IMR-90 (cell line): ENCODE results near the gene CD2AP. TPM values are rescaled to one million over a fixed set of nuclear protein-coding genes. Genes with fewer than 3 reads are reported as not detected.

Experiments used
- ATAC-seq: fragments of 200-7000 bp; cut with Tn5 transposase; 2 replicates; pipeline ENCODE4 v1.9.1; 2020; ENCODE audit warnings: low read depth, mild to moderate bottlenecking, moderate library complexity
- BruUV-seq: library from RNA; stranded (reverse); fragments of 400-500 nt; replicated peaks from 2 replicates; lab custom pipeline; 2021; lab: Mats Ljungman, UMichigan
- CTCF ChIA-PET: fragments of 300-600 bp; formaldehyde crosslinking; extraction: SDS; loops from one replicate; lab custom pipeline; 2021; ENCODE audit warnings: antibody characterized with exemption; lab: Yijun Ruan, JAX
- POLR2A ChIA-PET: fragments of 300-600 bp; sonication (Branson Sonifier 250); formaldehyde crosslinking; loops from one replicate; lab custom pipeline; 2022; ENCODE audit warnings: antibody characterized with exemption; ENCODE audit not compliant: unreplicated experiment; lab: Charles Lee
- DNase-seq: peaks from one replicate; pipeline ENCODE4 v3.0.0; 2013
- H2AFZ ChIP-seq: replicated peaks from 2 replicates; pipeline ENCODE3; 2013; ENCODE audit warnings: low read length, mild to moderate bottlenecking; ENCODE audit not compliant: poor library complexity
- H2AK5ac ChIP-seq: 2 replicates; pipeline ENCODE4 v1.6.1; 2013; ENCODE audit warnings: low read depth, low read length, inconsistent platforms
- H2AK9ac ChIP-seq: replicated peaks from 2 replicates; pipeline ENCODE3; 2013; ENCODE audit warnings: mild to moderate bottlenecking, low read depth, low read length, moderate library complexity; ENCODE audit not compliant: poor library complexity
- H2BK120ac ChIP-seq: 2 replicates; pipeline ENCODE4 v1.6.1; 2013; ENCODE audit warnings: low read depth, low read length, inconsistent platforms
- H2BK15ac ChIP-seq: 3 replicates; pipeline ENCODE4 v1.6.1; 2013; ENCODE audit warnings: low read depth, low read length, inconsistent platforms
- H2BK20ac ChIP-seq: 2 replicates; pipeline ENCODE4 v1.6.1; 2013; ENCODE audit warnings: low read depth, mild to moderate bottlenecking, inconsistent platforms, low read length, moderate library complexity
- H2BK5ac ChIP-seq: 2 replicates; pipeline ENCODE4 v1.6.1; 2013; ENCODE audit warnings: mild to moderate bottlenecking, low read depth, low read length, inconsistent platforms; ENCODE audit not compliant: poor library complexity, severe bottlenecking
- H3K14ac ChIP-seq: replicated peaks from 2 replicates; pipeline ENCODE4 v1.6.1; 2013; ENCODE audit warnings: low read depth, low read length, inconsistent platforms
- H3K18ac ChIP-seq: 2 replicates; pipeline ENCODE4 v1.6.1; 2013; ENCODE audit warnings: low read depth, low read length, control low read depth
- H3K23ac ChIP-seq: 2 replicates; pipeline ENCODE4 v1.6.1; 2013; ENCODE audit warnings: low read depth, low read length, inconsistent platforms
- H3K27ac ChIP-seq: 2 replicates; pipeline ENCODE4 v1.5.1; 2013; ENCODE audit warnings: mild to moderate bottlenecking, control low read depth, low read length; ENCODE audit not compliant: insufficient read depth
- H3K27me3 ChIP-seq: 2 replicates; pipeline ENCODE4 v1.6.1; 2013; ENCODE audit warnings: low read length; ENCODE audit not compliant: control insufficient read depth, insufficient read depth
- H3K36me3 ChIP-seq: 2 replicates; pipeline ENCODE4 v1.6.1; 2013; ENCODE audit warnings: low read length, mixed read lengths; ENCODE audit not compliant: control insufficient read depth, insufficient read depth
- H3K4ac ChIP-seq: 2 replicates; pipeline ENCODE4 v1.6.1; 2013; ENCODE audit warnings: low read depth, low read length, inconsistent platforms
- H3K4me1 ChIP-seq: 2 replicates; pipeline ENCODE4 v1.6.1; 2013; ENCODE audit warnings: low read length, mixed read lengths; ENCODE audit not compliant: control insufficient read depth, insufficient read depth
- H3K4me2 ChIP-seq: 2 replicates; pipeline ENCODE4 v1.6.1; 2013; ENCODE audit warnings: low read depth, mild to moderate bottlenecking, control low read depth, low read length, moderate library complexity
- H3K4me3 ChIP-seq: 2 replicates; pipeline ENCODE4 v1.5.1; 2013; ENCODE audit warnings: low read depth, mild to moderate bottlenecking, control low read depth, low read length, moderate library complexity; ENCODE audit not compliant: insufficient read depth
- H3K56ac ChIP-seq: 2 replicates; pipeline ENCODE4 v1.6.1; 2013; ENCODE audit warnings: low read length, inconsistent platforms; ENCODE audit not compliant: insufficient read depth; ENCODE audit errors: extremely low read depth
- H3K79me1 ChIP-seq, 2 experiments: 2 replicates each; pipeline ENCODE4 v1.6.1; 2013; ENCODE audit warnings: low read length in 2 of 2, inconsistent platforms in 1 of 2, low read depth in 1 of 2
- H3K9ac ChIP-seq: 2 replicates; pipeline ENCODE4 v1.6.1; 2013; ENCODE audit warnings: low read depth, low read length, control low read depth
- H3K9me1 ChIP-seq: 2 replicates; pipeline ENCODE4 v1.6.1; 2013; ENCODE audit warnings: low read length, inconsistent platforms; ENCODE audit not compliant: insufficient read depth
- H3K9me3 ChIP-seq: 2 replicates; pipeline ENCODE4 v1.6.1; 2013; ENCODE audit warnings: low read length; ENCODE audit not compliant: control insufficient read depth, insufficient read depth
- H4K20me1 ChIP-seq: 2 replicates; pipeline ENCODE4 v1.6.1; 2013; ENCODE audit warnings: low read length, inconsistent platforms; ENCODE audit not compliant: insufficient read depth
- H4K5ac ChIP-seq: 2 replicates; pipeline ENCODE4 v1.6.1; 2013; ENCODE audit warnings: mild to moderate bottlenecking, low read depth, low read length, control low read depth
- H4K8ac ChIP-seq, 2 experiments: 2 replicates each; pipeline ENCODE4 v1.6.1; 2013; ENCODE audit warnings: low read depth in 2 of 2, low read length in 2 of 2, control low read depth in 1 of 2, inconsistent platforms in 1 of 2
- H4K91ac ChIP-seq: 2 replicates; pipeline ENCODE4 v1.6.1; 2013; ENCODE audit warnings: low read depth, low read length, inconsistent platforms; ENCODE audit not compliant: insufficient read depth
- BHLHE40 ChIP-seq: fragments of 150-350 bp; IDR thresholded peaks from 2 replicates; pipeline ENCODE4 v1.6.1; 2016; ENCODE audit warnings: mild to moderate bottlenecking, low read depth, low read length
- FOS ChIP-seq: fragments of 150-350 bp; IDR thresholded peaks from 2 replicates; pipeline ENCODE4 v1.6.1; 2016; ENCODE audit warnings: low read depth, low read length
- MAFK ChIP-seq: IDR thresholded peaks from 2 replicates; pipeline ENCODE4 v1.6.1; 2012; ENCODE audit warnings: low read depth, low read length, improper control_type of control experiment
- MAZ ChIP-seq: IDR thresholded peaks from 2 replicates; pipeline ENCODE4 v1.6.1; 2012; ENCODE audit warnings: low read depth, mild to moderate bottlenecking, low read length, improper control_type of control experiment, moderate library complexity, borderline replicate concordance
- POLR2A ChIP-seq: IDR thresholded peaks from 2 replicates; pipeline ENCODE4 v1.6.1; 2012; ENCODE audit warnings: mild to moderate bottlenecking, low read depth, low read length
- SMC3 ChIP-seq: fragments of 150-350 bp; IDR thresholded peaks from 2 replicates; pipeline ENCODE4 v1.6.1; 2016; ENCODE audit warnings: low read depth, mild to moderate bottlenecking, antibody characterized with exemption, low read length, moderate library complexity
- WGBS, 2 experiments: methylation state at CpG; one replicate each; pipeline versions ENCODE4 v1.1.5 to v1.1.7; 2013; ENCODE audit warnings: missing lambda C conversion rate in 2 of 2; ENCODE audit not compliant: insufficient read length in 1 of 2; ENCODE audit errors: extremely low coverage in 2 of 2; 5-methylcytosine and 5-hydroxymethylcytosine counted together
- dilution Hi-C: fragments of 300-500 bp; cut with HindIII; formaldehyde crosslinking; loops from one replicate; pipeline ENCODE4 v1.14.3; 2018; ENCODE audit warnings: low sequenced_read_pairs; ENCODE audit not compliant: unreplicated experiment
- in situ Hi-C: fragments of 300-500 bp; cut with MboI; formaldehyde crosslinking; loops from 3 replicates; pipeline ENCODE4 v1.14.3; 2019; ENCODE audit warnings: low sequenced_read_pairs, inconsistent platforms, mixed read lengths
- intact Hi-C: fragments of 100-400 bp; cut with micrococcal nuclease; formaldehyde crosslinking; loops from 2 replicates; pipeline ENCODE4 v1.10.0; 2022
- polyA plus RNA-seq, 3 experiments: library from polyadenylated mRNA; depleted of rRNA; stranded (reverse); fragments of >200 nt; gene quantifications; 2 replicates each; pipeline ENCODE4 v1.2.3, GENCODE V29; 2012; ENCODE audit warnings: low replicate concordance in 1 of 3
- total RNA-seq: library from RNA; depleted of rRNA; stranded (reverse); fragments of >200 nt; gene quantifications from 2 replicates; pipeline ENCODE4 v1.2.3, GENCODE V29; 2012
- TF ChIP-seq, protein P1 (sequence below): fragments of 150-350 bp; IDR thresholded peaks from 2 replicates; pipeline ENCODE4 v1.6.1; 2016; ENCODE audit warnings: low read depth, mild to moderate bottlenecking, low read length, moderate library complexity, borderline replicate concordance

Gene CD2AP
- total and polyA plus RNA-seq, 2 of the 4 experiments (the other 2 are of a cell fraction) = 5.3 to 7.5 TPM

DNA sequence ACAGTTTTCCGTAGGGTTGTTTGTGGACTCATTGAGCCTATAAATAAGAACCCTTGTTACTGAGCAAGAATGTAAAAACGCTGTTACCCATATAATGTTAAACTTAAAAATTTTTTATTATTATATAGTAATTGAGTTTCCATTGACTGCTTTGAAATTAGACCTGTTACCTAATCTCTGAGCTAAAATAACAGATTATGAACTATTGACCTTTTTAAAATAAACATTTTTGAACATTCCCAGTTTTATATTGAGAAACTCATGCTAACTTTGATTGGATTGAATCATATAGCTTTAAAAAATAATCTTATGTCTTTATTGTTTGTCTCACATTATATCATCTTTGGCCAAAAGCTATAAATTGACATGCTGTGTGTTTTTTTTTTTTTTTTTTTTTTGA lies 95.5 kb downstream of the CD2AP start:
- no peak overlapping the region for H3K18ac ChIP-seq
- dilution Hi-C loops (no loop called here), intact Hi-C loops (no loop called here), in situ Hi-C loops (no loop called here)
- no peaks in the 10 kb centered on the region for H3K9me3 ChIP-seq
- no peak overlapping the region for H2BK120ac ChIP-seq
- H3K14ac ChIP-seq = no peak overlapping the region
- ATAC-seq = no peak
- H2BK15ac ChIP-seq = no peak overlapping the region
- H3K36me3 ChIP-seq = no peaks in the 10 kb centered on the region
- no peaks in the 10 kb centered on the region for H4K20me1 ChIP-seq
- no peak overlapping the region for H3K4me3 ChIP-seq
- no peak overlapping the region for H3K27ac ChIP-seq
- H3K9me1 ChIP-seq = no peaks in the 10 kb centered on the region
- H3K56ac ChIP-seq = no peak overlapping the region
- no CpG with 5 or more reads among the region's 2 CpGs for WGBS, 2 experiments
- no TSS peak for BruUV-seq
- H2AFZ ChIP-seq = no peak overlapping the region
- POLR2A ChIA-PET = interaction anchor here (0.6 kb wide), 2 partner anchors 27 to 28 kb away, joined by 3 read pairs; no protein-coding TSS in a partner anchor
- H2AK5ac ChIP-seq = no peak overlapping the region
- no peak for TF ChIP-seq SMC3
- no peak for TF ChIP-seq MAZ
- no peak for TF ChIP-seq FOS
- no peak for TF ChIP-seq POLR2A
- no peak for TF ChIP-seq MAFK
- TF ChIP-seq BHLHE40 = no peak
- TF ChIP-seq, protein P1, sequence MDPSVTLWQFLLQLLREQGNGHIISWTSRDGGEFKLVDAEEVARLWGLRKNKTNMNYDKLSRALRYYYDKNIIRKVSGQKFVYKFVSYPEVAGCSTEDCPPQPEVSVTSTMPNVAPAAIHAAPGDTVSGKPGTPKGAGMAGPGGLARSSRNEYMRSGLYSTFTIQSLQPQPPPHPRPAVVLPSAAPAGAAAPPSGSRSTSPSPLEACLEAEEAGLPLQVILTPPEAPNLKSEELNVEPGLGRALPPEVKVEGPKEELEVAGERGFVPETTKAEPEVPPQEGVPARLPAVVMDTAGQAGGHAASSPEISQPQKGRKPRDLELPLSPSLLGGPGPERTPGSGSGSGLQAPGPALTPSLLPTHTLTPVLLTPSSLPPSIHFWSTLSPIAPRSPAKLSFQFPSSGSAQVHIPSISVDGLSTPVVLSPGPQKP = no peak
- no peaks in the 10 kb centered on the region for H3K27me3 ChIP-seq
- H3K9ac ChIP-seq = no peak overlapping the region
- no peaks in the 10 kb centered on the region; a peak in 1 of 4 replicates for H3K79me1 ChIP-seq
- no peak overlapping the region for H4K5ac ChIP-seq
- H3K4me1 ChIP-seq = no peaks in the 10 kb centered on the region
- H3K4me2 ChIP-seq = no peak overlapping the region
- H3K4ac ChIP-seq = no peak overlapping the region
- H3K23ac ChIP-seq = no peak overlapping the region
- no peak overlapping the region for H4K91ac ChIP-seq
- no peak overlapping the region for H2AK9ac ChIP-seq
- H2BK5ac ChIP-seq = no peak overlapping the region
- CTCF ChIA-PET = no interaction called here
- no peak for DNase-seq
- no peak overlapping the region for H4K8ac ChIP-seq
- no peak overlapping the region for H2BK20ac ChIP-seq
